CD4-positive, CD25-positive, alpha-beta regulatory T cell (primary cell): ENCODE data around the gene HDAC5. TPM values are rescaled to one million over a fixed set of nuclear protein-coding genes. Genes with fewer than 3 reads are reported as not detected.
A peak's percentile ranks its signal among the peaks of the same experiment; 100 is the strongest.

Experiments used
- ATAC-seq, 2 donors: fragments of 150-1000 bp; cut with Tn5 transposase; one replicate each; pipeline ENCODE4 v1.10.0; 2021; ENCODE audit warnings: low read depth in 2 of 2, moderate number of reproducible peaks in 2 of 2, moderate library complexity in 1 of 2
- DNase-seq, 3 donors: peaks; one replicate each; pipeline versions ENCODE4 v3.0.0 to v3.0.0-alpha.2; 2012 to 2022; ENCODE audit warnings: mixed read lengths in 1 of 3
- H3K27ac ChIP-seq: one replicate; pipeline ENCODE4 v1.7.0; 2013; ENCODE audit warnings: mild to moderate bottlenecking, low read length; ENCODE audit not compliant: insufficient read depth, poor library complexity, severe bottlenecking
- H3K27me3 ChIP-seq: one replicate; pipeline ENCODE4 v1.7.0; 2013; ENCODE audit warnings: low read length; ENCODE audit not compliant: control insufficient read depth, insufficient read depth
- H3K36me3 ChIP-seq: one replicate; pipeline ENCODE4 v1.7.0; 2013; ENCODE audit warnings: mild to moderate bottlenecking, low read length, moderate library complexity; ENCODE audit not compliant: control insufficient read depth, insufficient read depth
- H3K4me1 ChIP-seq: 2 replicates; pipeline ENCODE4 v1.7.0; 2013; ENCODE audit warnings: mild to moderate bottlenecking, low read length; ENCODE audit not compliant: insufficient read depth, control insufficient read depth, poor library complexity, severe bottlenecking
- H3K4me3 ChIP-seq: one replicate; pipeline ENCODE4 v1.7.0; 2013; ENCODE audit warnings: low read depth, mild to moderate bottlenecking, low read length, moderate library complexity
- H3K9me3 ChIP-seq, 2 experiments: 1 replicate in 1 of 2; 2 replicates in 1 of 2; pipeline ENCODE4 v1.7.0; 2013; ENCODE audit warnings: low read length in 2 of 2, mild to moderate bottlenecking in 1 of 2, moderate library complexity in 1 of 2; ENCODE audit not compliant: control insufficient read depth in 2 of 2
- H3K27ac Mint-ChIP-seq, 3 donors: one replicate each; pipeline ENCODE4 v1.8.0; 2020 to 2022; ENCODE audit warnings: mild to moderate bottlenecking in 3 of 3, mixed read lengths in 3 of 3, moderate library complexity in 2 of 3
- H3K27me3 Mint-ChIP-seq: one replicate; pipeline ENCODE4 v1.8.0; 2022; ENCODE audit warnings: mild to moderate bottlenecking, mixed read lengths
- H3K36me3 Mint-ChIP-seq: one replicate; pipeline ENCODE4 v1.8.0; 2020; ENCODE audit warnings: mixed read lengths
- H3K4me1 Mint-ChIP-seq, 4 donors: one replicate each; pipeline ENCODE4 v1.8.0; 2020 to 2022; ENCODE audit warnings: mixed read lengths in 4 of 4, mild to moderate bottlenecking in 1 of 4
- H3K4me3 Mint-ChIP-seq, 4 donors: one replicate each; pipeline ENCODE4 v1.8.0; 2020 to 2022; ENCODE audit warnings: mild to moderate bottlenecking in 4 of 4, mixed read lengths in 4 of 4, moderate library complexity in 3 of 4
- H3K9me3 Mint-ChIP-seq, 7 donors: one replicate each; pipeline ENCODE4 v1.8.0; 2020 to 2022; ENCODE audit warnings: mixed read lengths in 7 of 7, mild to moderate bottlenecking in 3 of 7, moderate library complexity in 2 of 7
- polyA plus RNA-seq, 4 donors: library from polyadenylated mRNA; unstranded; fragments of 300-500 nt; fragmentation: Illumina TruSeq; gene quantifications; one replicate each; pipeline ENCODE4 v1.2.3, GENCODE V29; 2021
- total RNA-seq: library from RNA; stranded (reverse); gene quantifications from one replicate; pipeline ENCODE4 v1.2.3, GENCODE V29; 2022

Gene HDAC5
- total and polyA plus RNA-seq, 5 donors from 2014 or later: 10.6 to 69.1 (median 15.3) TPM

DNA sequence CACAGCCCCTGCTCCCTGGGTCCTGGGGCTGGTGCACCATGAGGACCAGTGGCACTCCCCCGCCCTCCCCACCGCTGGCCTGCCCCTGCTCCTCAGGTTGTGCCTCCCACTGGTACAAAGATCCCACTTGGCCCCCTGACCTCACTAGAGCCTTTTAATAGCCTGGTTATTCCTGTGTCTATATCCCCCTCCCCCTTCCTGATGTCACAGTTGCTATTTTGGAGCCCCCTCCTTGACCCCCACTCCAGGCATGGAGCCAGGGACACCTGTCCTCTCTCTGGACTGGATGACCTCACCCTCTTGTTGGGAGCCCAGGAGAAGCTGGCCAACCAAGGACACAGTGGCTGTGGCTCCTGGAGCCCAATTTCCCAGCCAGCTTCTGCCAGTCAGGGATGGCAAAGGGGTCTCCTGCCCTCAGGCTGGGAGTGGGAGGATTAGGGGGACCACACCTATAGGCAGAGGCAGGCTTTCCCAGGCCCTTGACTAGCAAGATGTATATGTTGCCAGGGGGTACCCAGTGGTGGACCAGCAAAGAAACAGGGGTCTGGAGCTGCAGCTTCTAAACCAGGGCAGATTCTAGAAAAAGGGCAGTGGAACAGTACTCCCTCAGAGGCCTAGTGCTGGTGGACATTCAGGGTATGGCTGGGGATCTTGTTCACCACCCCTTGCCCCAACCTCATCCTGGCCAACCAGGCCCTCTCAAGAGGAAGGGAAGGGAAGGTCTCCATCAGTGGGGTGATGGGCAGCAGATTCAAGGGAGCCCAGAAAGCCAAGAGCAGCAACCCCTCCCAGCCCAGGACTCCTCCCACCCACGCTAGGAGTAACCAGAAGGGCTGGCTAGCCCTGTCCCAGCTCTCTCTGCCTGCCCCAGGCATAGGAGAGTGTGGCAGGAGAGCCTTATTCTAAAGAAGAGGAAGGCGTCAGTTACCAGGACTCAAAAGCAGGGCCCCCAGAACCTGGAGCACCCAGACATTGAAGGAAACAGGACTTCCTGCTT, 10.9 kb downstream of the HDAC5 start:
- Histone ChIP-seq H3K27me3 (no peaks in the 10 kb centered on the region), H3K27ac (no peak overlapping the region), H3K4me1 (peaks cover 15% of the 10 kb centered on the region), H3K36me3 (peaks cover 7% of the 10 kb centered on the region), H3K9me3 (no peaks in the 10 kb centered on the region), H3K4me3 (no peak overlapping the region)
- ATAC-seq (no peak), DNase-seq (no peak)
- Mint-ChIP-seq H3K36me3 (peaks cover 9% of the 10 kb centered on the region), H3K9me3 (no peaks in the 10 kb centered on the region), H3K27me3 (no peaks in the 10 kb centered on the region), H3K27ac (peak overlapping the region in 2 of 3 donors; percentile 25 to 83), H3K4me3 (no peak overlapping the region), H3K4me1 (peaks cover 0 to 50% (median 11%) of the 10 kb centered on the region in 4 donors)

DNA sequence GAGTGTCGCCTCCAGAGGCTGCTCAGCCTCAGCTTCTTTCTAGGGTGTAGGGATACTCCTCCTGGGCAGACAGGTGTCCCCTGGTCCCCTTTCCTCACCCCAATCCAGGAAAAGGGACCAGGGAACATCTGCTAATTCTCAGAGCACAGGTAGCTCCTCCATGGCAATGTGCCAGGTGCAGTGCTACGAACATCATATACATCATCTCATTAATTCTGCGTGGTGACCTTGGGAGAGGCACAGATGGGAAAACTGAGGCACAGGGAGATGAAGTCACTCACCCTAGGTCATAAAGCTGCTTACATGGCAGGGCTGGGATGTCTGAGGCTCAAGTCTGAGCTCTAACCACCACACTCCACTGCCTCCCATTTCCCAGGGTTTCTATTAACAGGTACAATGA, 11.7 kb downstream of the HDAC5 start:
- H3K27ac ChIP-seq: no peak overlapping the region
- no peak for DNase-seq

DNA sequence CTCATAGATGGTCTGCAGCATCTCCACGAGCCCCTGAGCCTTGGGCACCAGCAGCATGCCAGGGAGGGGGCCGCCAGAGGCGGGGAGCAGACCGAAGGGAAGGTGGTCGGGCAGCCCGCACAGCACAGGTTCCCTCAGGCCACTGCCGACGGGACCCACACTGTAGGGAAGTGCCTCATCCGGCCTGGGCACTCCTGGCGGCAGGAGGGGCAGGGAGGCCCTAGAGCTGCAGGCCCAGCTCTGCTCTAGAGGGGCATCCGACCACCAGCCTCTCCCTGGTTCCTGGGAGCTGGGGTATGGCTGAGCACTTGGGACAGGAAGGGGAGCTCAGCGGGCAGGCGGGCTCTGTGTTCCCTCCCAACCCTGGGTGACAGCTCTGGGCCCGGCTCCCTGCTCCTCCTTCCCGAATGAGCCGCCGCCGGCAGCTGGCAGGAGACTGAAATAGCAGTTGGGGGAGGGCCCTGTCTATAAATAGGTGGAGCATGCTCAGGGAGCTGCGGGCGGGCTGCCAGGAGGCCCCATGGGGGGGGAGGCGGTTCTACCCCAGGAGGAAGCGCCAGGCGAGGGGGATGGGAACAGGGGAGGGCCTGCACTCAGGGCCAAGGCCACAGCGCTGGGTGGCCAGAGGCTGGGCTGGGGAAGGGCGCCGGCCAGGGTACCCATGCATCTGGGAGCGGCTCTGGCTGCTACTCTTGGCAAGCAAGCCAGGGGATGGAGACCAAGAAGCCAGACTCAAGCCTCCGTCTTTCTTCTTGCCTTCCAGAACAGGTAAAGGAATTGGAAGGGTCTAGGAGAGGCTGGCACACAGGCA, 12.4 kb downstream of the HDAC5 start:
- Histone ChIP-seq H3K4me1 (peaks cover 15% of the 10 kb centered on the region), H3K27ac (no peak overlapping the region), H3K27me3 (no peaks in the 10 kb centered on the region), H3K36me3 (peaks cover 7% of the 10 kb centered on the region), H3K9me3 (no peaks in the 10 kb centered on the region), H3K4me3 (no peak overlapping the region)
- peak in 2 of 3 donors; percentile 39 to 60 for DNase-seq
- ATAC-seq: peak; percentile 41 to 60
- no peaks in the 10 kb centered on the region for H3K9me3 Mint-ChIP-seq
- no peaks in the 10 kb centered on the region for H3K27me3 Mint-ChIP-seq
- peaks cover 0 to 39% (median 3%) of the 10 kb centered on the region in 4 donors for H3K4me1 Mint-ChIP-seq
- H3K4me3 Mint-ChIP-seq: peak overlapping the region in 2 of 4 donors; percentile 9 to 47
- H3K27ac Mint-ChIP-seq: peak overlapping the region in 1 of 3 donors; percentile 9
- H3K36me3 Mint-ChIP-seq: no peaks in the 10 kb centered on the region

More for the DNA sequence above, 11.7 kb downstream of the HDAC5 start:
- Histone ChIP-seq H3K4me3 (no peak overlapping the region), H3K36me3 (peaks cover 7% of the 10 kb centered on the region), H3K4me1 (peaks cover 15% of the 10 kb centered on the region), H3K27me3 (no peaks in the 10 kb centered on the region), H3K9me3 (no peaks in the 10 kb centered on the region)
- Mint-ChIP-seq H3K4me1 (peaks cover 0 to 46% (median 8%) of the 10 kb centered on the region in 4 donors), H3K4me3 (no peak overlapping the region), H3K27ac (peak overlapping the region; percentile 6 to 42 (median 9)), H3K36me3 (peaks cover 6% of the 10 kb centered on the region), H3K9me3 (no peaks in the 10 kb centered on the region), H3K27me3 (no peaks in the 10 kb centered on the region)
- no peak for ATAC-seq

DNA sequence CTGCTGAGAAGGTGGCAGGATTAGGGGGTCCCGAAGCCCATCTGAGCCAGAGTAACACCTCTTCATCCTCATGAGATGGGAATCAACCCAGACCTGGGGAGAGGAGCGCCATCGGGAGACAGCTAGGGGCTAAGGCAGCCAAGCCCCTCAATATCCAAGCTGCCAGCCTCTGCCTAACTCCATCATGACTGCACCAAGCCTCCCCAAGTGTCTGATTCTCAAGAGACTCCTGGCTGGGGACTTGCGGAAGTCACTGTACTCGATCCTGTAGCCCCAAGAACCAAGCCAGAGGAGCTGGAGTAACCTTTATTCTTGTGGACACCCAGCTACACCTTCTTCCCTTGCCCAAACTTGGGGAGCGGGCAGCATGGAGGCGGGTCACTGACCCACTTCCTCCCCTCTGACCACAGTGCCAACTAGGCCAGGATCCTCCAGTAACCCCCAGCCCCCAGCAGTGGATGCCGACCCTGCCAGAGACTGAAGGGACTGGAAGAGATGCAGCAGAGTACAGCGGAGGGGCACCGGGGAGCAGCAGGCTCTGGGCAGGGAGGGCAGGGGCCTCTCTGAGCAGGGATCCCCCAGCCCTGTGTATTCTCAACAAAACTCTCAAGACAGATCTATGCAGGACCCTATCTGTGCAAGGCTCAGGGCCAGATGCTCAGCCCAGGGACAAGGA, 13.3 kb downstream of the HDAC5 start:
- no peaks in the 10 kb centered on the region for H3K36me3 Mint-ChIP-seq
- Histone ChIP-seq H3K27ac (no peak overlapping the region), H3K27me3 (no peaks in the 10 kb centered on the region), H3K9me3 (no peaks in the 10 kb centered on the region), H3K4me3 (no peak overlapping the region), H3K36me3 (peaks cover 7% of the 10 kb centered on the region), H3K4me1 (peaks cover 15% of the 10 kb centered on the region)
- H3K27ac Mint-ChIP-seq: no peak overlapping the region
- ATAC-seq: no peak
- DNase-seq: no peak
- H3K27me3 Mint-ChIP-seq: no peaks in the 10 kb centered on the region
- H3K4me3 Mint-ChIP-seq: no peak overlapping the region
- peaks cover 0 to 35% (median 3%) of the 10 kb centered on the region in 4 donors for H3K4me1 Mint-ChIP-seq
- H3K9me3 Mint-ChIP-seq: no peaks in the 10 kb centered on the region

DNA sequence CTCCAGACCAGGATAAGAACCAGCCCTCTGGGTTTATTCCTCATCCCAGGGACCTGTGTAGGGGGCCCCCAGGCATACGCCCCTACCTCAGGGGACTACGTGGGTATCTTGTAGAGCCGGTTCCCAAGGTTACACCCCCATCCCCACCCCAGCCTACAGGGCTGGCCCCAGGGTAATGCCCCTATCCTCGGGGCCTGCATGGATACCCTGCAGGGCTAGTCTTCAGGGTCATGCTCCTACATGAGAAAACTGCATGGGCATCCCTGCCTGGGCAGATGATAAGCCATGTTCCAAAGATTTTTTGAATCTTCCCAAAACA, 14.2 kb downstream of the HDAC5 start:
- H3K9me3 Mint-ChIP-seq: no peaks in the 10 kb centered on the region
- peaks cover 15% of the 10 kb centered on the region for H3K4me1 ChIP-seq
- H3K4me1 Mint-ChIP-seq: peaks cover 0 to 31% (median 3%) of the 10 kb centered on the region in 4 donors
- H3K4me3 ChIP-seq: no peak overlapping the region
- H3K4me3 Mint-ChIP-seq: no peak overlapping the region
- H3K27me3 ChIP-seq: no peaks in the 10 kb centered on the region
- DNase-seq (no peak), ATAC-seq (no peak)
- no peak overlapping the region for H3K27ac Mint-ChIP-seq
- no peaks in the 10 kb centered on the region for H3K9me3 ChIP-seq
- no peak overlapping the region for H3K27ac ChIP-seq
- H3K27me3 Mint-ChIP-seq: no peaks in the 10 kb centered on the region
- H3K36me3 Mint-ChIP-seq: no peaks in the 10 kb centered on the region
- H3K36me3 ChIP-seq: peaks cover 3% of the 10 kb centered on the region

DNA sequence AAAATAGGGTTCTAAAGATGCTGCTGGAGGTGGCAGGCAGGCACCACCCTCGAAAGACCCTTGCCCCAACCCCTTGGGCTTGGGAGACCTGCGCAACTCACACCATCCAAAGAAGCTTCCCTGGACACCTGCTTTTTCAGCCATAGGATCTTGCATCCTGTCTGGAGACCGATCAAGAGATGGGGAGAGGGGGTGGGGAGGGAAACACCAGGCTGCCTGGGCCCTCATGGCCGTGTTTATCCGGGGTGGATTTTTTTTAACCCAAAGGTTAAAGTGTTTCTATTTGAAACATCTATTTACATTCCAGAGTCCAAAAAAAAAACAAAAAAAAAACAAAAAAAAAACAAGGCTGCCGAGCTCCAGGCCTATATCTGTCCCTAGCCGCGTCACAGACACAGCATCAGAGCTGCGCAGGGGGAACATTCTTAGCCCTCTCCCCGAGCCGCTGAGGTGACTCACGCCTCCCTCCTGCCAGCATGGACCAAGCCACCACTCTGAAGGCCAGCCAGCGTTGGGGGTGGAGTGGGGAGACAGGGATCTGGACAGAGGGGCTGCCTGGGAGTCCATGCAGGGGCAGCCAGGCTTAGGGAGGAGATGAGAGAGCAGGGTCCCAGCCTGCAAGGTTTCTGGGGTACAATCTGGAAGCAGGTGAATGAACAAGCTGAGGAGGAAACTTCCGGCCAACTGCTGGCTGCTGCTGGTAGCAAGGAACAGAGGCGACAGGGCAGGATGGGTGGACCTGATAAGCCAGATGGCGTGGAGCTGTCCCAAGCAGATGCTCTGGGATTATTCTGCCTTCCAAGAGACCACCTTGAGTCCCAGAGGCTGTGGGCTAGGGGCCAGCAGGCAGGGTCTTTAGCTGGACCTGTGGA, 14.8 kb downstream of the HDAC5 start:
- H3K27me3 Mint-ChIP-seq: no peaks in the 10 kb centered on the region
- peaks cover 3% of the 10 kb centered on the region for H3K36me3 ChIP-seq
- H3K27me3 ChIP-seq: no peaks in the 10 kb centered on the region
- no peak for DNase-seq
- H3K36me3 Mint-ChIP-seq: no peaks in the 10 kb centered on the region
- peaks cover 0 to 29% (median 3%) of the 10 kb centered on the region in 4 donors for H3K4me1 Mint-ChIP-seq
- no peak overlapping the region for H3K27ac ChIP-seq
- H3K9me3 ChIP-seq: no peaks in the 10 kb centered on the region
- no peak overlapping the region for H3K27ac Mint-ChIP-seq
- no peak for ATAC-seq
- H3K4me3 Mint-ChIP-seq: no peak overlapping the region
- no peaks in the 10 kb centered on the region for H3K9me3 Mint-ChIP-seq
- H3K4me3 ChIP-seq: no peak overlapping the region
- H3K4me1 ChIP-seq: peaks cover 15% of the 10 kb centered on the region

DNA sequence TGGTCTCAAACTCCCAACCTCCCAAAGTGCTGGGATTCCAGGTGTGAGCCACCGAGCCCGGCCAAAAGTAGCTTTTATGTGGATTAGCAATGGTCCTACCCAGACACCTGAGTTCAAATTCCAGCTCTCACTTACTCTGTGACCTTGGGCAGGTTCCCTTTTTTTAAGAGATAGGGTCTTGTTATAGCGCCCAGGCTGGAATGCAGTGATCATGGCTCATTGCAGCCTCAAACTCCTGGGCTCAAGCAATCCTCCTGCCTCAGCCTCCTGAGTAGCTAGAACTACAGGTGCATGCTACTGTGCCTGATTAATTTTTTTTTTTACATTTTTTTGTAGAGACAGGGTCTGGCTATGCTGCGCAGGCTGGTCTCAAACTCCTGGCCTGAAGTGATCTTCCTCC, 16.6 kb downstream of the HDAC5 start:
- Mint-ChIP-seq H3K4me1 (peaks cover 0 to 12% (median 2%) of the 10 kb centered on the region in 4 donors), H3K9me3 (no peaks in the 10 kb centered on the region), H3K4me3 (no peak overlapping the region), H3K36me3 (no peaks in the 10 kb centered on the region), H3K27me3 (no peaks in the 10 kb centered on the region), H3K27ac (no peak overlapping the region)
- DNase-seq (no peak), ATAC-seq (no peak)
- peaks cover 12% of the 10 kb centered on the region for H3K4me1 ChIP-seq
- H3K4me3 ChIP-seq: no peak overlapping the region
- no peak overlapping the region for H3K27ac ChIP-seq
- no peaks in the 10 kb centered on the region for H3K27me3 ChIP-seq
- no peaks in the 10 kb centered on the region for H3K36me3 ChIP-seq
- no peaks in the 10 kb centered on the region for H3K9me3 ChIP-seq
